ENCODE measurements around the gene PDCD4. TPM values are rescaled to one million over a fixed set of nuclear protein-coding genes. Genes with fewer than 3 reads are reported as not detected.

The PDCD4 gene
- total and polyA plus RNA-seq, 9 of the 15 experiments (the other 6 are each of a cell fraction or from before 2014, with no cell fraction given), result 12.9 to 44.1 (median 33.7) TPM

DNA sequence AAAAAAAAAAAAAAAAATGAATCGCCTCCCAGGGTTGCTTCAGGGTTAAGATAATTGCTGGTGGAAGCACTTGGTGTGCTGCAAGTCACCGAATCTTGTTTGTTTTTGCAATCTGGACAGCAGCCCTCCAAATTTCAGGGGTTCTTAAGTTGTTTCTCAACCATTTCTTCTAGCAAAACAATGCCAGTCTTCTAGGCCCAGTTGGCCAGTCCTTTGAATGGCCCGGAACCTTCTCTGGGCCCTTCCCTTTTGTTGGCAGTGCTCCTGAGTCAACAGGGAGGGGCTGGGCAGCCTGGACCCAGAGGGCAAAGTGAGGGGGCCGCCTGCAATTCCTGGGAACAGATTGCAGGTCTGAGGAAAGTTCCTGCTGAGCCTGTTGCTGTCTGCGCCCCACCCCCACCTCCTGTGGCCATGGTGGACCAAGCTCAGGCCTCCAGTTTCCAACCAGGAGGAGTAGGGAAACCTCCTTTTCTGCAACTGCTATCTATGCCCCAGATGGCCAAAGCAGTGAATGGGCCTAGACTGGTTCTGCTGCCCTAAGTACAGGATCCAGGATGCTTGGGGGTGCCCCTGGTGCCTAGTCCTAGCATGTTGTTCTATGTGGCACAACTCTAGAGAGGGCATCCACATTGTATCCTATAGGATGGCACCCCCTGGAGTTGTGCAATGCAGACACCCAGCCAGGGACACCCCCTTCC, 31.4 kb upstream of the PDCD4 start:
- Histone ChIP-seq H3K79me2 (ENCODE audit: control insufficient read depth, insufficient read depth, low read length) (no peaks in the 10 kb centered on the region), H3K4me3 (no peak overlapping the region), H3K9me3 (replicated peaks; ENCODE audit: control insufficient read depth, insufficient read depth, low read depth, low read length) (no peaks in the 10 kb centered on the region), H3K36me3 (ENCODE audit: control insufficient read depth, insufficient read depth, low read length) (peaks cover 6% of the 10 kb centered on the region; the same call in 2 of the 3 replicates), H3K27ac (ENCODE audit: extremely low read depth, low read depth, low read length) (no peak overlapping the region), H3K4me1 (replicated peaks in 1 of 2; ENCODE audit: control insufficient read depth in 2 of 2, insufficient read depth in 2 of 2, low read length in 2 of 2) (peaks cover 6 to 17% of the 10 kb centered on the region in 2 experiments; a peak in 4 of 5 replicates), H3K9ac (ENCODE audit: insufficient read depth in 1 of 2, low read depth in 2 of 2, low read length in 2 of 2) (no peak overlapping the region), H3K9me1 (ENCODE audit: control insufficient read depth, insufficient read depth, low read length) (no peaks in the 10 kb centered on the region), H4K20me1 (replicated peaks; ENCODE audit: control insufficient read depth, insufficient read depth, low read length) (no peaks in the 10 kb centered on the region), H3K4me2 (ENCODE audit: insufficient read depth, low read length) (no peak overlapping the region), H2AFZ (ENCODE audit: low read depth, low read length) (no peak overlapping the region), H3K27me3 (ENCODE audit: control insufficient read depth in 2 of 2, insufficient read depth in 2 of 2, low read length in 2 of 2) (no peaks in the 10 kb centered on the region)
- BruUV-seq (replicated peaks), result no TSS peak
- in situ Hi-C loops (cut with MboI), result no loop called here
- FAIRE-seq (no peak), DNase-seq (ENCODE audit: extremely low read depth in 1 of 4, low spot score in 3 of 4) (no peak), ATAC-seq (no peak)
- ChIA-PET POLR2A (no interaction called here), CTCF (ENCODE audit: low intra/inter-chr PET ratio) (no interaction called here)
- intact Hi-C loops (cut with micrococcal nuclease), result no loop called here
- TF ChIP-seq JUND (IDR thresholded peaks at IDR 0.05; ENCODE audit: borderline replicate concordance, low read depth, low read length) (no peak), JUND (tag; IDR thresholded peaks at IDR 0.05; ENCODE audit: borderline replicate concordance, low read depth, low read length) (no peak), MAFF (IDR thresholded peaks at IDR 0.05; ENCODE audit: low read length) (no peak), FOXP1 (CRISPR knock-in tag; IDR thresholded peaks at IDR 0.05) (no peak), FUS (optimal IDR thresholded peaks at IDR 0.05; ENCODE audit: low read depth, low read length) (no peak), MAFK (IDR thresholded peaks at IDR 0.05; ENCODE audit: low read length) (no peak), DACH1 (IDR thresholded peaks at IDR 0.05; ENCODE audit: partially characterized antibody) (no peak), L3MBTL2 (IDR thresholded peaks at IDR 0.05) (no peak), ATF7 (IDR thresholded peaks at IDR 0.05) (no peak)
- TF ChIP-seq, protein P1, sequence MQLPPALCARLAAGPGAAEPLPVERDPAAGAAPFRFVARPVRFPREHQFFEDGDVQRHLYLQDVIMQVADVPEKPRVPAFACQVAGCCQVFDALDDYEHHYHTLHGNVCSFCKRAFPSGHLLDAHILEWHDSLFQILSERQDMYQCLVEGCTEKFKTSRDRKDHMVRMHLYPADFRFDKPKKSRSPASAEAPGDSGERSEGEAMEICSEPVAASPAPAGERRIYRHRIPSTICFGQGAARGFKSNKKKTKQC (CRISPR knock-in tag; IDR thresholded peaks at IDR 0.05), result no peak
- WGBS (ENCODE audit: insufficient coverage, low coverage, missing lambda C conversion rate), result 80% methylated on average over 2 of the region's 5 CpGs
